CD1c-positive myeloid dendritic cell (primary cell): ENCODE results near the gene COMT.

Source experiments
- DNase-seq: peaks from one replicate; pipeline ENCODE4 v3.0.0-alpha.2; 2016; ENCODE audit errors: extremely low spot score

The COMT gene

GRCh38 chr22:19993926-19994325 lies 52.4 kb downstream of the COMT start:
- DNase-seq: no peak

DNA sequence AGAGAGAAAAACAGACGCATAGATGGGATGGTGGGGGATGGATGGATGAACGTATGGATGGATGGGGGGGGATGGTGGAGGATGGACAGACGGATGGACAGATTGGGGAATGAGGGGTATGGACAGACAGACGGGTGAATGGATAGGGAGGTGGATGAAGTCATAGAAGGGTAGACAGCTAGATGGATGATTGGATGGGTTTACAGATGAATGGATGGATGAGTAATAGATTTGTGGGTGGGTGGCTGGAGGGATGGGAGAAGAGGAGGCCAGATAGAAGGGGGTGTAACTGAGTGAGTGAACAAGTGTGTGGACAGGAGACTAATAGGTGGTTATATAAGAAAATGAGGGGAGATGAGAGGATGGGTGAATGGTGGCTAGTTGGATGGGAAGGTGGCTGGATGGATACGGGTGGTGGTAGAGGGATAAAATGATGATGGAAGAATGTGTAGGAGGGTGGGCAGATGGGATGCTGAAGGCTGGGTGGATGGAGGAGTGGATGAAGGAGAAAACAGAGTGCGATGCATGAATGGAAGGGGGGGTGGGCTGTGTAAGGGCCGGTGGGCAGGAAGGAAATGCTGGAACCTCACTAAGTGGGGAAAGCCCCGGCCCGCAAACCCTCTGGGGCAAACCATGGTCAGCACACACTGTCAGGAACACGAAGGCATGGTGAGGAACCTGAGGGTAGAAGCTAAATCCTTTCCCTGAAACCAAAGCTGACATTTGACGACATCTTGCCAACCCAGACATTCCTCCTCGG lies 53.5 kb downstream of the COMT start:
- DNase-seq: no peak

DNA sequence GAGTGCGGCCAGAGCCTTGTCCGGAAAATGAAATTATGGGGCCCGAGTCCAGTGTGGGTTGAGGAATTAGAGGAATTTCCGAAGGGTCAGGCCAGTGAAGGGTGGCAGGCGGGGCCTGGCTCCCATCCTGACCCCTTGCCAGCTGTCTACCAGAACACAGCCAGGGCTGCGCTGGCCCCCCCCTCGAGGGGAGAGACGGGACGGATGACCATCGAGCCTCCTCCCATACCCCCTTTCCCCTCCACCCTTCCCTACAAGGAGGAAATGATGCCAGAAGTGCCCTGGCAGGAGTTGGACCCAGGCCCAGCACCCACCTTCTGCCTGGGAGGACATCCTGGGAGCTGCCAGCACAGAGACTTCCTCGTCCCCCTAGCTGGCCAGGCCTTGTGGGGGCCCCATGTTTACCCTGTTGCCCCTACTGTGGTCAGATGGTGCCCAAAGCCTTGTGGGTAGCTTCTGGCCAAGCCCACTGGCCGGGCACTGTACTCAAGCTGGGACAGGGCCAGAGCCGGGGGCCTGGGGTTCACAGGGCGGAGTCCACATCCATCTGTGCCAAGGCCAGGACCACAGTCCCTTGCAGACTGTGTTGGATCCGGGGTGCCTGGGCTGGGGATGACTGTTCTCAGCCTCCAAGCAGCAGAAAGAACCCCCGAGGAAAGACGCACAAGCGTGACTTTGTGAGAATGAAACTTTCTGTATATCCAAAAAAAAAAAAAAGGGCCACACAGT lies 54.2 kb downstream of the COMT start:
- no peak for DNase-seq

DNA sequence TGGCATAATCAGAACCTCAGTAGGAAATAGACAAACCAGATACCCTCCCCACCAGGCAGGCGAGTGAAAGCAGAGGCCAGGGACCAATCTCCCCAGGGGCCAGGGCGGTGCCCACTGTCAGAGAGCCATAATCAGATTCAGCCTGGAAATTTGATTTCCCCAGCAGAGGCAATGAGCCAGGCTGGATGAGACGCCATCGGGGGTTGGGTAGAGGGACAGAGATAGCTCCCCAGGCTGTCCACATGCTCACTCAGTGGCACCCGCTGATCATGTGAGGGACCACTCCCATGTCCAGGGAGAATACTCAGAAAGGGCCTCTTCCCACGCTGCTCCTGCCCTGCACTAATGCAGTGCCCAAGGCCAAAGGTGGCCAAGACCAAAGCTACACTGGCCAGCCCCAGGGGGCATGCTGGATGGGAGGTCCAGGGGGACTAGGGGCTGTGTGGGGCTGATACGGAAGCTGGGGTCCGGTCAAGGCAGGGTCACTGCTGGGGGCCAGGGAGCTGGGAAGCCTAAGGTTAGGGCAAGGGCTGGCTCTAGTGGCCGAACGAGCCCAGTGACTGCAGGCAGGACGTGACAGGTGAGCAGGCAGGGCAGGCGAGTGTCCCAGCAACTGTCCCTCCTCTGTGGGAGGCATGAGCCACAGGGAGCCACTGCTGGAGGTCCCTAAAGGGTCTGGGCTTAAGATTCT lies 55.3 kb downstream of the COMT start:
- no peak for DNase-seq

DNA sequence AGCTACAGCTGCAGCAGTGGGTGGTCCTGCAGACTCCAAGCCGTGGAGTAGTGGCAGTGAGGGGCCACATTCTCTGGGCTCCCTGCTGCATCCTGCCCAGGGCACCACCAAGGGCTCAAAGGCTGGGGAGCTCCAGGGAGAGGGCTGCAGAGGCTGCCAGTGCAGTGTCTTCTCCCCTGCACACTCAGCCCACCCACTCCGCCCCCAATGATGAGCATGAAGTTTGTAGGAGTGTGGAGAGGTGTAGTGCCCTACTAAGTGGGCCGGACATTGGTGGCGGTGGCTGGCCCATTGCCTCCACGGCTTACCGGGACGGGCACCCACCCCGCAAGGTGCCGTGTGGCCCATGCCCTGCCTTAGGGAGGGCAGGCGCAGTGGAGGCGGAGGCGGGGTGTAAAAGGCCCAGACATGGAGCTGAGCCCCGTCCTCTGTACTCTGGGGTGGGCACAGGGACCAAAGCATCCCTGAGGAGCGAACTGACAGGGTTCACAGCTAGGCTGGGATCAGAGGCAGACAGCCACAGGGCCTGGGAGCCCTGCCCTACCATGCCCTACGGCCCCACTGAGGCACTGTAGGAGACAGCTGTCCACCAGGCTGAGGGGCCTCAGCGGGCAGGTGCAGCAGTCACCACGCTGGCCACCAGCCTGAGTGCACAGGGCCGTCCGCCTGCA lies 56.1 kb downstream of the COMT start:
- DNase-seq: no peak

DNA sequence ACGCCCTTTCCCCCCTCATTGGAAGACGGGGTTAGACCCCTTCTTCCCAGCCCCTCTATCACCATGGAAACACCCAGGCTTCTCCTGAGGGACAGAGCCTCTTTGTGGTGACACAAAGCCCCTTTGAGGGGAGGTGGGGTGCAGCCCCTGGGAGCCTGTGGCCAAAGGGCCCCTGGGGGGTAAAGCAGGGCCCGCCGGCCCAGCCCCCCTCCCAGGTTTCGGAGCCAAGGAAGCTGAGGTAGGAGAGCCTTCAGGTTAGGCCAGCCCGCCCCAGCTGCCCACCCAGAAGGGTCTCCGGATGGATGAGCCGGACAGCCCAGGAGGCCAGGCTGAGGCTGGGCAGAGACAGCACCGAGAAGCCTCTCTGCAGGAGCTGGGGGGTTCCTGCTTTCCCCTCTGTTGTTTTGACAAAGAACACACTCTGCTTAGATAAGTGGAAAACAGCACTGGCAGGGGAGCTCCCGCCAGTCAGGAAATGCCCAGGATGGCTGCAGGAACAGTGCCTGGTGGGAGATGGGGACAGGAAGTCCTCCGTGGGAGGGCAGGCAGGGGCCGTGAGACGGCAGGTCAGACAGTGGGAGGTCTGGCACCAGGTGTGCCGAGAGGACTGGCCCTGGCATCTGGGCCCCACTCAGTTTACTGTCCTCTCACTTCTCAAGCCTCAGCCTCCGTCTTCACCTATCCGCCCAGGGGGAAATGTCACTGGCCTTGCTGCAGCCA lies 56.8 kb downstream of the COMT start:
- no peak for DNase-seq

DNA sequence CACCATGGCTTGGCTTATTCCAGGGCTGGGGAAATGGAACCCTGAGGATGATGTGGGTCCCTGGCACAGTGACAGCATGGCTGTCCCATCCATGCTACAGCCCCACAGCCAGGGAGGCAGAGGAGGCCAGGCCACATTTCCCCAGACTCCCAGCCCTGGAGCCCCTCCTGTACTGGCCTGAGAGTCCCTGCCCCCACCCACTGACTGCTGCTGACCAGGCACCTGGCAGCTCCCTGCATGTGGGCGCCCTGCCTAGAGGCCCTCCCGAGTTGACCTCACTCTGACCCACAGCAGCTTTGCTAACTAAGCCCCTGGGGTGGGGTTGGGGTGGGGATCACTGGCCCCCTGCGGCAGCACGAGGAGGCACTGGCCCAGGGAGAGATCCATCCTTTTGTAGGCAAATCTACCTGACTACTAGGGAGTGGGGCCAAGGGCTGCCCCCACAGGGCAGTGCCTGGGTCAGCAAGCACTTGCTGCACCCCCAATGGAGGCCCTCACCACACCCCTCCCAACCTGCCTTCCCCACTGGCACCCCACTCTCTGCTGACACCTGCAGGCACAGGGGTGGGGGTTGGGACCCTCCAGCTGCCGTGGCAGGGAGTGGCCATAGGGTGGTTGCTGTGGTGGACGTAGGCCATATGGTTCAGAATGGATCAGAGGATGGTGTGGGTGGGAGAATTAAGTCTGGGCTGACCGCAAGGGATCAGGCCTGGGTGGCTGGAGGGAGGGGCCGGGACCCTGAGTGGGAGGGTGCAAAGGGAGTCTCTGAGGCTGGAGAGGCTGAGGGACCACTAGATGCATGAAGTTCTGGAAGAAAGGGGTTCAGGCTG lies 57.6 kb downstream of the COMT start:
- no peak for DNase-seq

DNA sequence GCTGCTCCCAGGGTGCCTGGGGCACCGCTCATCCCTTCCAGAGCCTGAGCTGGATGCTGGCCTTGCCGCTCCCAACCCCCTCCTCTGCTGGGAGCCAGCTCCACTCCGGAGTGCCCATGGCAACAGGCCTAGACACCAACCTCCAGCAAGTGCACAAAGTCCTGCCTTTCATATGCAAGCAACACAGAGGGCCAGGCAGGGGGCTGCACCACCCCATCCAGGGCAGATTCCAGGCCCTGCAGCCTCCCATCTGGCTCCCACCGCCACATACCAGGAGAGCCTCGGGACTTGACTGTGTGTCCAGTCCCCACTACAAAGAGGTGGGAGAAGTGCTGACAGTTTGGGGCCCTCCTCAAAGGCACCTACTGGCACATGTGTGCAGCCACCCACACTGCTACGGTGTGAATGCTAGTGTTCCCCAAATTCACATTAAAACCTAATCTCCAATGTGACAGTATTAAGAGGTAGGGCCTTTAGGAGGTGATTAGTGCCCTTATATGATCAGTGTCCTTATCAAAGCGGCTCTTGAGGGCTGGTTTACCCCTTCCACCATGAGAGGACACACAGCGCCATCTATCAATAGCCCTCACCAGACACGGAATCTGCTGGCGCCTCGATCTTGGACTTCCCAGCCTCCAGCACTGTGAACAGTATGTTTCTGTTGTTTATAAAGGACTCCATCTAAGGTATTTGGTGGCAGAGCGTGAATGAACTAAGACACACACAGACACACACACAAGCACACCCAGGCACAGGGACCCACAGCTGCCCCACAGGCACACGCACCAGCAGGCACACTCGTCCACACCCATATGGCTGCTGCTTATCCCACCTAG lies 58.9 kb downstream of the COMT start:
- DNase-seq: no peak

GRCh38 chr22:20001082-20001638 lies 59.6 kb downstream of the COMT start:
- no peak for DNase-seq

- no peak for DNase-seq
Measured at GRCh38 chr22:20002128-20002527, 60.6 kb downstream of the COMT start.

DNA sequence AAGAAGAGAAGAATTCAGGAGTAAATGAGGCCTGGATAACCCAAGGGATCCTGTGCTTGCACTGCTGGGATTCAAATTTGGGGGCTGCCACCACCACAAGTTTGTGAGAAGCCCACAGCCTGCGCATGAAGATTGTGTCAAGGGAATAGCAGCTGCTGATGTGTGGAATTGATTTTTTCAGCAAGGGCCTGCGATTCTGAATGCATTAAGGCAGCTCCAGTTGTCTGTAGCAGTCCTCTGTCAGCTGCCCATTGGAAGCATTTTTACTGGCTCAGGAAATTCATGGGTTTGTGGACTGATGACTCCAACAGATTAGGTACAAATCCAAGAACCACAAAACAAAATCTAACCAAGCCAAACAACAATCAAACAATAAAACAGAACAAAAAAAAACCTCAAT lies 61.1 kb downstream of the COMT start:
- no peak for DNase-seq

DNA sequence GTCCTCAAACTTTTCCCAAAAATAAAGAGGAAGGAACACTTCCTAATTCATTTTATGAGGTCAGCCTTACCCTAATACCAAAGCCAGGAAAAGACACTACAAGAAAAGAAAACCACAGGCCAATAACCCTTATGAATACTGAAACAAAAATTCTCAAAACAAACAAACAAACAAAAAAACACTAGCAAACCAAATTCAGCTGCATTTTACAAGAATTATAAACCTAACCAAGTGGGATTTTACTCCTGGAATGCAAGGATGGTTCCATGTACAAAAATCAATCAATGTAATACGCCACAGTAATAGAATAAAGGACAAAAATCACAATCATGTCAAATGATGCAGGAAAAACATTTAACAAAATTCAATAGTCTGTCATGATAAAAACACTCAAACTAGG lies 61.7 kb downstream of the COMT start:
- DNase-seq: no peak

DNA sequence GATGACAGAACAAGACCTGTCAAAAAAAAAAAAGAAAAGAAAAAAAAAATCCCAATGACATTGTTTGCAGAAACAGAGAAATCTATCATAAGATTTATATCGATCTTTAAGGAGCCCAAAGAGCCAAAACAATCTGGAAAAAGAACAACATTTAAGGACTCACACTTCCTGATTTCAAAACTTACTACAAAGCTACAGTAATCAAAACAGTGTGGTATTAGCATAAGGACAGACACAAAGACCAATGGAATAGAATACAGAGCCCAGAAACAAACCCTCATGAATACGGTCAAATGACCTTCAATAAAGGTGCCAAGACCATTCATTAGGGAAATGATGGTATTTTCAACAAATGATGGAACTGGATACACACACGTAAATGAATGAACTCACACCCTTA lies 62.9 kb downstream of the COMT start:
- no peak for DNase-seq

DNA sequence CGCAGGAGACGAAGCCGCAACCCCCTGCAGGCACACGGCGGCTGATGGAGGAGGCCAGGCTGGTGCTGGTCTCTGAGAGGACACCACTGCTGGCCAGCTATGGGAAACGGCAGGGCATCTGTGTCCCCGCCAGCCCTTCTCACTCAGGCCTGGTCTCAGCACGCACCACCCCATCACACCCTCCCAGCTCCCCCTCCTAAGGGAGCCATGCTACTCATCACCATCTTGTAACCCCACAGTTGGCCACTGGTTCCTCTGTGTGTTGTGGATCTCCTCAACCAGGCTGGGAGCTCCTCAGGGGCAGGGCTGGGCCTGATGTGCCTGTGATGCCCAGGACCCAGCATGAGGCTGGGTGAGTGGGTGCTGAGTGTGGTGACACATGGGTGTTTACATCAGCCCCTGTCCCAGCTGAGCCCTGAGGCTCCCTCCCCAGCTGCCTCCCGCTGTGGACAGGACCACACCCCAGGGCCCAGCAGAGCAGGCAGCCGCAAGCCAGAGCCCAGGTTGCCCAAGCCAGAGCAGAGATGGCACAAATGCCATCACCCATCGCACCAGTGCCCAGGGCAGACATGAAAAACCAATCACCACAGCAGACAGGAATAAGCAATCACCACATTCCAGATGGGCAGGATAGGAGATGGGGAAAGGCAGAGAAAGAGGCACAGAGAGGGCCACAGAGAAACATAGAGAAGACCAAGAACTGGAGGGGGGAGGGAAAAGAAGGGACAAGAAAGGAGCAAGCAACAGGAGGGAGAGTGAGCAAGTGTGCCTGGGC lies 66.8 kb downstream of the COMT start:
- DNase-seq: no peak

DNA sequence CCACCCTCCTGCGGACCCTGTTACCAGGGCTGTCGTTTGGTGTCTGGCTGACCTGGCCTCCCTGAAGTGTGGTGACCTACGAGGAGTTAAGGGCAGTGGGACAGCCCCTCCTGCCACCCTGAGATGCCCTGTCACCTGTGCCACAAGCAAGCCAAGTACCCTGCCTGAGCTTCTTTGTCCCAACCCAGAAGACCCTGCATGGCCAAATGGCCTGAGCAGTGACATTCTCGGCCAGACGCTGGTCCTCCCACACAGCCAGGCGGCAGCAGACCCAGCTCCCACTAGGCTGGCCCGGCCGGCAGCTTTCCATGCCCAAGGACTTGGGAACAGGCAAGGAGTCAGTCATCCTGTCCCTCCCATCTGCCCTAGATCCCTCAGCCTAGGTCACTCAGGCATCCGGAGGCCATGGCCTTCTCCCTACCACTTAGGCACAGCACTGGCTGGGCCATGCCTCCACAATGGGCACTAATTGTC lies 67.5 kb downstream of the COMT start:
- DNase-seq: no peak

- no peak for DNase-seq
Measured at GRCh38 chr22:20009582-20010306, 68.2 kb downstream of the COMT start.

GRCh38 chr22:20010307-20011122 lies 68.9 kb downstream of the COMT start:
- DNase-seq: no peak
